Erythroblast (primary cell): ENCODE results near the gene AGPAT2.

Experiments
- GATA1 ChIP-seq: IDR thresholded peaks from 2 replicates; pipeline ENCODE4 v1.6.1; 2011; ENCODE audit warnings: low read depth, mild to moderate bottlenecking, control low read depth, low read length, moderate library complexity
- POLR2A ChIP-seq: IDR thresholded peaks from 2 replicates; pipeline ENCODE4 v1.6.1; 2011; ENCODE audit warnings: mild to moderate bottlenecking, low read length

DNA sequence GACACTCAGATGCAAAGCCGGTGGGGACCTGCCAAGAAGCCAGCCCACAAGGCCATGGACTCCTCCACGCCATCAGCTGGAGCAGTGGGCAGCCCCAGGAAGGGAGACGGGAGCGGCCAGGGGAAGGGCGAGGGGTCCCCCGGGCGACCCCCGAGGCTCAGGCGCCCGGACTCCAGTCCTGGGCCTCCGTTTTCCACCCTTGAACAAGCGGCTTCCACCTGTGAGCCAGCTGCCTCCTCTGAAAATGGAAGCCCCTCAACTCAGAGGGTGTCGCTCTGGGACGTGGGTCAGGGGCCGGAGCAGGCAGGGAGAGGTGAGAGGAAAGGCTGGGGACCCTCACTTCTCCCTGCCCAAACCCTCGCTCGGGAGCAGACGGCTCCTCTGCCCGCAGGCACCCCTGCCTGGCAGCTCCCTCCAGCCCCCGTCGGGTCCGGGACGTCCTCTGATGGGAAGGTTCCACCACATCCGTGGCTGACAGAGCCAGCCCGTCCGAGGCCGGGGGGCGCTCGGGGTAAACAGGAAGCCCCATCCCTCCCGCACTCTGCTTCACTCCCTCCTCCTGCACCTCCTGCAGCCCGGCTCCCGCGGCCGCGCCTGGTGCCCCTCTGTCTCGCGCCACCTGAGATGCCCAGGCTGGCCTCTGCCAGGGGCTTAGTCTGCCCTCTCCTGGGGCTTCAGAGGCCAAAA, 28.3 kb downstream of the AGPAT2 start:
- TF ChIP-seq POLR2A (no peak), GATA1 (no peak)
